Measurements from ENCODE around the gene CDK5.
"Not testable (repeated sequence)": the region's sequence is repeated elsewhere in the genome, so short reads cannot be mapped to it uniquely, and the experiment has no call there.

Gene CDK5

DNA sequence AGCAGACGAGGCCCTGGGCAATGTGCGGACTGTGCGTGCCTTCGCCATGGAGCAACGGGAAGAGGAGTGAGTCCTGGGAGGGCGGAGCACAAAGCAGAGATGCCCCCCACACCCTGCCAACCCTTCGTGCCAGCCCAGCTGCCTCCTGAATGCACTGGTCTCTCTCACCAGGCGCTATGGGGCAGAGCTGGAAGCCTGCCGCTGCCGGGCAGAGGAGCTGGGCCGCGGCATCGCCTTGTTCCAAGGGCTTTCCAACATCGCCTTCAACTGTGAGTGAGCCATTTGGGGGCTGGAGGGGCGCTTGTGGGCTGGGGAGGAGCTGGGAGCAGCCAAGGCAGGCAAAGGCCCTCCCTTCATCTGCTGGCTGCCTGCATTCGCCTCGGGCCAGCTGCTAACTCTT, 21.8 kb downstream of the CDK5 start:
- DNase-seq (ENCODE audit: low read depth in 2 of 3, low spot score in 1 of 3) = no peak

DNA sequence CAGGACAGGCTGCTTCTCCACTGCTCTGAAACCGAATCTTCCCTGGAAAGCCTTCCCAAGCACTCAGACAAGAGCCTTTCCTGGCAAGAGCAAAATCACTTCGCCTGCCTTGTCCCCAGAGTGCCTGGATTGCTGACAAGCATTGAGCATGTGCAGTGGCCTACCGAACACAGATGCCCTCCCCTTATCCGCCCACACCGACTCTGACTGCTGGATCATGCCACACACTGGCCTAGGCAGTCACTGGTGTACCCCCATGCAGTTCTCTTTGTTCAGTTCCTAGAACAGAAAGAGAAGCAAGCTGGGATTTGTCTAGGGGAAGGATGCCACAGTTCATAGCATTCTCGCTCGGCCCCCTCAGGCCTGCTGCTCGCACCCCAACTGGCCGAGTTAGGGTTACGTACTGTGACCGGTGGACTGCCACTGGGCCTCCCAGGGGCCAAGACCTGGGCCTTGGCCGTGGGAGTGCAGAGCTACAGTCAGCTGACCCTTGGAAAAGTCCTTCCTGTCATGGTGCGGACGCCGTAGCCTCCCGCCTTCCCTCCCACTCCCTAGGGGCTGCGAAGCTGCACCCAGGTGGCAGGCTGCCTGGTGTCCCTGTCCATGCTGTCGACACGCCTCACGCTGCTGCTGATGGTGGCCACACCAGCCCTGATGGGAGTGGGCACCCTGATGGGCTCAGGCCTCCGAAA, 22.5 kb downstream of the CDK5 start:
- DNase-seq (ENCODE audit: low read depth in 2 of 3, low spot score in 1 of 3) = no peak

DNA sequence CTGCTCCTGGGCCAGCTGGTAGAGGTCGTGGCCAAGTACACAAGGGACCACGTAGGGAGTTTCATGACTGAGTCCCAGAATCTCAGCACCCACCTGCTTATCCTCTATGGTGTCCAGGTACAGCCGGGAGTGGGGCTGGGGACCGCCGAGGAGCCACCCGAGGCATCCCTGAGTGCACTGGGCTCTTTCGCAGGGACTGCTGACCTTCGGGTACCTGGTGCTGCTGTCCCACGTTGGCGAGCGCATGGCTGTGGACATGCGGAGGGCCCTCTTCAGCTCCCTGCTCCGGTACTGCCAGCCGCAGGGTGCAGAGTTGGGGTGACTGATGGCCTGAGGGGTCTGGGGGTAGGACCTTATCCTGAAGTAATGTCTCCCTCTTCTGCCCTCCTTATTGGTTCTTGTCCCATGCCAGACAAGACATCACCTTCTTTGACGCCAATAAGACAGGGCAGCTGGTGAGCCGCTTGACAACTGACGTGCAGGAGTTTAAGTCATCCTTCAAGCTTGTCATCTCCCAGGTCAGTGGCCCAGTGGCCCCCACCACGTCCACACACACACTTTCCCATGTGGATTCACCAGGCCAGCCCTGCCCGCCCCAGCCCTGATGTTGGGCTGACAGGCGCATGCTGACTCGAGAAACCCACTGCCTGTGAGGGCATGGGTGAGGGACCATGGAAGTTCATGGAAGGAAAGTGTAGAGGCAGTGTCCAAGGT, 23.2 kb downstream of the CDK5 start:
- DNase-seq (ENCODE audit: low read depth in 2 of 3, low spot score in 1 of 3) = no peak

DNA sequence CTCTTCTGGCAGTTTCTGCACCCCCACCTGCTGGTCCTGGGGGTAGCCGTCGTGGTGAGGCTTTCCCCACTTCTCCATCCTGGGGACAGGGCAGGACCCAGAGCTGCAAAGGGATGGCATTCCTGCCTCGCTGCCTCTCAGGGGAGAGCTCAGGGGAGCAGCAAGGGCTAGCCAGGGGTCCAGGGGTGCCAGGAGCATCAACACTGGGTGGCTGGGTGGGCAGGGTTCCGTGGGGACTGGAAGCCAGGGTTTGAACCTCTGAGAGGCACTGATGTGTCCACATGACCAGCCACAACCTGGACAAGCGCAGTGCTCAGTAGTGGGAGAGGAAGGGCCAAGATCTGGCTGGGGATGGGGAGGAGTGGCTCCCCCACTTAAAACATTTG, 23.8 kb downstream of the CDK5 start:
- DNase-seq (ENCODE audit: low read depth in 2 of 3, low spot score in 1 of 3) = no peak

DNA sequence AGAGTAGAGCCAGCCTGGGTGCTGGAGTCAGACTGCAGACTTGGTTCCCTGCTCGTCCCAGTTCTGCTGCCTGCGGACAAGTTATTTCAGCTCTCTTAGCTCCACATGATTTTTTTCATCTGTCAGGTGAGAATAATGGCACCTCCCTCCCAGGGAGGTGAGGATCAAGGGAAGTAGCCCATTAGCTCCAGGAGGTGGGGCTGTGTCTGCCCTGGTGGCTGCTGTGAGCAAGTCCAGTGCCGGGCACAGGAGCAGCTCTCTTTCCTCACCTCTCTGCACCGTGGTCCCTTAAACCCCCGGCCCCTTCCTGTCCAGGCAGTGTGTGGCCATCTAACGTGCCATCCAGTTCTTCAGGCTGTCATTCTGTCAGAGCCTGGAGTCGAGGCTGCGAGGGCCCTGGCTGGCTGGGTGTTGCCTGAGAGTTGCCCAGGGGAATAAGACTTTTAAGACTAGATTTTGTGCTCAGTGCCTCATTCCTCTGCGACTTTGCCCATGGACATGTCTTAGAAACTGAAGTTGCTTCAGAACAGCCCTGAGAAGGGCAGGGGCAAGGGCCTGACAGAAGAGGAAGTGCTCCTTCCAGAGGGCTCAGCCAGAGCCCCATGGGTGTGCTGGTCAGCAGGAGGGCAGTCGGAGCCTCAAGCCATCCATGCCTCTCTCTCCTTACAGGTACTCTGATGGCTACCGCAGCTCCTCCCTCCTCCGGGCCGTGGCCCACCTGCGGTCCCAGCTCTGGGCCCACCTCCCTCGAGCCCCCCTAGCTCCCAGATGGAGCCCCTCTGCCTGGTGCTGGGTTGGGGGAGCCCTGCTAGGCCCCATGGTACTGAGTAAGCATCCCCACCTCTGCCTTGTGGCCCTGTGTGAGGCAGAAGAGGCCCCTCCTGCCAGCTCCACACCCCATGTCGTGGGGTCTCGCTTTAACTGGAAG, 24.5 kb downstream of the CDK5 start:
- no peak for DNase-seq (ENCODE audit: low read depth in 2 of 3, low spot score in 1 of 3)

DNA sequence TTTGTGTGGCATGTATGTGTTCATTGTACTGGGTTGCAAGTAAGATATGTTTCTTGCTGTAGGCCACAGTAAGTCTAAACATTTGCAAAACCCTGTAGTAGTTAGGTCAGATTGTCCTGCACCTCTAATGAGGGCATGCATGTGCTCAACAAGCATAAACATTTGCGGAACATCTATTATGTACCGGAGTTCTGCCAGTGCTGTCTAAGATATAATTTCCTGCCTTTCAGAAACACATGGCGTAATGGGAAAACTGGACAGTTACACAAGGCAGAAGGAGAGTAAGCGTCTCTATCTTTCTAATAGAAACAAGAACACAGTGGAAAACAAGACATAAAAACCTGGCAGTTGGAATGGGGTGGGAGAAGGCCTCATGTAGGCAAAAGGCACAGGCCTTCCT, 26.7 kb downstream of the CDK5 start:
- DNase-seq (ENCODE audit: low read depth in 2 of 3, low spot score in 1 of 3) = no peak

DNA sequence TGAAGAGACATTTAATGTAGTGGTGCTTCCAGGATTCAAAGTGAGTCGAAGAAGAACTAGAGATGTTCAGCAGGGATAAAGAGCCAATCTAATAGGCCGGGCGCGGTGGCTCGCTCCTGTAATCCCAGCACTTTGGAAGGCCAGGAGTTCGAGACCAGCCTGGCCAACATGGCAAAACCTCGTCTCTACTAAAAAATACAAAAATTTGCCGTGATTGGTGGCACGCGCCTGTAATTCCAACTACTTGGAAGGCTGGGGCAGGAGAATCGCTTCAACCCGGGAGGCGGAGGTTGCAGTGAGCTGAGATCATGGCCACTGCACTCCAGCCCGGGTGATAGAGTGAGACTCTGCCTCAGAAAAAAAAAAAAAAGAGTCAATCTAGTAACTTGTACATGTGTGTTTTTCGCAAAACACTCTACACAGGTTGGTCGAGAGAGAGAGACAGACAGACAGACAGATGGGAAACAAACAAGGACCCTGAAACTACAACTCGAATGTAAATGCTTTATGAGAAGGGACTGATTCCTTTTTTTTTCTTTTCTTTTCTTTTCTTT, 28.7 kb downstream of the CDK5 start:
- DNase-seq (ENCODE audit: low read depth in 2 of 3, low spot score in 1 of 3) = no peak

DNA sequence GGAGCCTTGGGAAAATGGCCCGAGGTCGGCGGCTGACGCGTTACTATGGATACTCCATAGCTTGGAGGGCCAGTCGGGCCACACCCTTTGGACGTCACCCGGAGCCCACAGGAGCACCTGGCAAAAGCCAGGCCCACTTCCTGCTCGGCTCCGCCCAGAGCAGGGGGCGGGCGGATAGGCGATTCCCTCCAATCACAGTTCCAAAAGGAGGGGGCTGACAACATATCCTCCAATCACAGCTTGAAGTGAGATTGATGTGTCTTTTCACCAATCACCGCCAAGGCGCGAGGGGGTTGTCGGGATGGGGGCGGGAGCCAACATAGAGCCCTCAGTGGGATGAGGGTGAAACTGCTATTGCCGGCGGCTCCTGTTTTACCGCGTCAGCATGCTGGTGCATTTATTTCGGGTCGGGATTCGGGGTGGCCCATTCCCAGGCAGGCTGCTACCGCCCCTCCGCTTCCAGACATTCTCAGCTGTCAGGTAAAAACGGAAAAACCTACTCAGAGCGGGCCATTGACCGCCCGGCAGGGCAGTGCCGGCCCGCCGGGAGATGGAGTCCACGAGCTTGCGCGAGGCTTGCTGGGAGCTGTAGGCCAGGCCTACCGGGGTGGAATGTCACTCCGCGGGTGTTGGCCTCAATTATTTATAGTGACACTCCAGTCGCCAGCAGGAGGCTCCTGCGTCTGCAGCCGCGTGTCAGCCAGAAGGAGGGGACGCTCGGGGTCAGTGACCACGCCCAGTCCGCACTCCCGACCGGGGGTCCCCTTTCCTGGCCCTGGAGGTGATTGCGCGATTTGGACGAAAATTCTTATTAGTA, 29.4 kb downstream of the CDK5 start, which contains the start of gene ABCB8:
Gene ABCB8, plus strand, starts transcription at position 320 of the 817 bp plus-strand sequence. Its CDS starts 66 bp downstream, at position 386.
- DNase-seq (ENCODE audit: low read depth in 2 of 3, low spot score in 1 of 3) = peak; percentile 96 to 99 (median 98)

DNA sequence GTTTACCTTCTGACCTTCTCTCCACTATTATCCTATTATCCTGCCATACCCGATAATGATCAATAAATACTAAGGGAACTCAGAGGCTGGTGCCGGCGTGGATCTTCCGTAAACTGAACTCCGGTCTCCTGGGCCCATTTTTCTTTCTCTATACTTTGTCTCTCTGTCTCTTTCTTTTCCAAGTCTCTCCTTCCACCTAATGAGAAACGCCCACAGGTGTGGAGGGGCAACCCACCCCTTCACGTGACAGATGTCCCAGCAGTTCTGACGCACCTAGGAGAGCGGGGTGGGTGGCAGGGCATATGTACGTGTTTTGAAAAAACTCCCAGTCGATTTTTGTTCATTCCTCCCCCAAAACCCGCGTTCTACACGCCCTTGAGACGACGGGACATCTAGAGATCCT, 30.0 kb downstream of the CDK5 start:
- DNase-seq (ENCODE audit: low read depth in 2 of 3, low spot score in 1 of 3) = not testable (repeated sequence)

DNA sequence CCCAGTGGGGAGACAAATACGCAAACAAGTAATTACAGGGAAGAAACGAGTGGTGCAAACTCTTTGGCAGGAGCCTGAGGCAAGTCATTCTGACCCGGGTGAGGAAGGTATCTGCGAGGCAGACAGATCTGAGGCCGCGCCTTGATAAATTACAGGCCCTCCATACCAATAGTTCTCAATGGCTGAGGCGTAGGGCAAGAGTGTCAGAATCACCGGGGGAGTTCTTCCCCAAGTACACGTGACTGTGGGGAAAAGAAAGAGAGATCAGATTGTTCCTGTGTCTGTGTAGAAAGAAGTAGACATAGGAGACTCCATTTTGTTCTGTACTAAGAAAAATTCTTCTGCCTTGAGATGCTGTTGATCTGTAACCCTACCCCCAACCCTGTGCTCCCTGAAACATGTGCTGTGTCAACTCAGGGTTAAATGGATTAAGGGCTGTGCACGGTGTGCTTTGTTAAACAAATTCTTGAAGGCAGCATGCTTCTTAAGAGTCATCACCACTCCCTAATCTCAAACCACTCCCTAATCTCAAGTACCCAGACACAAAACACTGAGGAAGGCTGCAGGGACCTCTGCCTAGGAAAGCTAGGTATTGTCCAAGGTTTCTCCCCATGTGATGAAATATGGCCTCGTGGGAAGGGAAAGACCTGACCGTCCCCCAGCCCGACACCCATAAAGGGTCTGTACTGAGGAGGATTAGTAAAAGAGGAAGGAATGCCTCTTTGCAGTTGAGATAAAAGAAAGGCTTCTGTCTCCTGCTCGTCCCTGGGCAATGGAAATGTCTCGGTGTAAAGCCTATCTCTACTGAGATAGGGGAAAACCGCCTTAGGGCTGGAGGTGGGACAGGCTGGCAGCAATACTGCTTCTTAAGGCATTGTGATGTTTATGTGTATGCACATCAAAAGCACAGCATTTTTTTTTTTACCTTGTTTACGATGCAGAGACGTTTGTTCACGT, 30.6 kb downstream of the CDK5 start:
- not testable (repeated sequence) for DNase-seq (ENCODE audit: low read depth in 2 of 3, low spot score in 1 of 3)

DNA sequence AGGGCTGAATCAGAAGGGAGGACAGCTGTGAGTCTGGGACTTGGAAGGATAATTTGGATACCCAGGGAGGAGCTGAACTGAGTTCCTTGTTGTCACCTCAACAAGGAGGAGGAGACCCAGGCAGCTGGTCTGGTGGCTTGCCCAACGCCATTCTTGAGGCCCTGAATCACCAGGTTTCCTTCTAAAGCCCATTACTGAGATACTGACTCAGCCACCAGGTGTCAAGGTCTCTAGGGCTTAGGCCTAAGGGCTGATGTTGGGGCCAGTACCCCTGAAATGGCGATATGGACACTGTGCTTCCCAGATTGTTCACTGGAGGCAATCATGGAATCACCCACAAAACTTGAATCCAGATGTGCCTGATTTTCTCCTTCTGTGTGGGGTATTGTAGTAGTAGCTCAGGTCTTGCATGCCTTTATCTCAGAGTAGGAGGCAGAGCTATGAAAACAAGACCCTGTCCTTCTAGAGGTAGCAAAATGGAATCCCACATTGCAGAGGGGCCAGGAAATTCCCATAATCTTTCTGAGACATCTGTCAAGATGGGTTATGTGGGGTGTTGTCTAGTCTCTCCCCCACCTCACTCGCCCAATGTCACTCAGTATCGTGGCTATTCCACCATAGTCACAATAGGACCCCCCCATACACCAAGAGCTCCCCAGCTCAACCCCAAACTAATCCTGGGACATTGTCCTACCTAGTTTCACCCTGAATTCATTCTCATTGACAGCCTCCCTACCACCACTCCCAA, 31.6 kb downstream of the CDK5 start:
- no peak for DNase-seq (ENCODE audit: low read depth in 2 of 3, low spot score in 1 of 3)

DNA sequence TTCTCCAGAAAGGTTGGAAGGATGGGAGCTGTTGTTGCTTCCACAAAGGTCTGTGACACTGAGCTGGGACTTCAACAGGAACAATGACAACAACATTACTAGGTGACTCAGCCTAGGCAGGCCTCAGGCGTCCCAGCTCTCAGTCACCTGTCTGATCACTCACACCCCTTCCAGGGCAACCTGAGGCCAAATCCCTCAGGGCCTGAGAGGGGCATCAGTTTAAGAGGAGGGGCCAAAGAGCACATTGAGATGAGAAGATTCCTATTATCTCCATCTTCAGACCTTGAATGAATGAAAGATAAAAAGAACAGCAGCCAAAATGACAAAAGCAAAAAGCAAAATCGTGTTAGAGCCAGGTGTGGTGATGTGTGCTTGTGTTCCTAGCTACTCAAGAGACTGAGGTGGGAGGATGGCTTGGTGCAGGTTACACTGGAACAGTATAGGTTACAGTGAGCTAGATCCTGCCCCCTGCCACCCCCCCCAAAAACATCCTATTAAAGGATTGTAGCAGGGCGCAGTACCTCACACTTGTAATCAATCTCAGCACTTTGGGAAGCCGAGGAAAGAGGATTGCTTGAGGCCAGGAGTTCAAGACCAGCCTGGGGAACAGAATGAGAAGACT, 33.2 kb downstream of the CDK5 start, which contains the start of gene ATG9B:
Gene ATG9B, minus strand, starts transcription at position 60 of the 622 bp plus-strand sequence. CDS start 71 bp downstream, outside the sequence.
- DNase-seq (ENCODE audit: low read depth in 2 of 3, low spot score in 1 of 3) = no peak

DNA sequence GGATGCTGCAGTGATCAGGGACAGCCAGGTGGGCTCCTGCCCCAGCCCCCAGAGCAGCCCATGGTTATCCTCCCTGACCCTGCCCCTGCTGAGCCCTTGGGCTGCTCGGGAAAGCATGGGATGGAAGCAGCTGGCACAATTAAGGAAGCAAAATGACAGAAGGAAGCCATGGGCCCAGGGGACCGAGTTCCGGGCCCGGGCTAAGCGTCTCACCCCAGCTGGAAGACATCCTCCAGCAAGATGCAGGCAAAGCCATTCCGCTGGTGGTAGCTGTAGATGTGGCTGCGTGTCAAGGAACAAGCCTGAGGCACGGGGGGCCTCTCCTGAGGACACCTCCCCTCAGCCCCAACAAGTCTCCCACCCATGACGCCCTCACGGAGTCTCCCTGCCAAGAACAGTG, 34.5 kb downstream of the CDK5 start:
- DNase-seq (ENCODE audit: low read depth in 2 of 3, low spot score in 1 of 3) = no peak

DNA sequence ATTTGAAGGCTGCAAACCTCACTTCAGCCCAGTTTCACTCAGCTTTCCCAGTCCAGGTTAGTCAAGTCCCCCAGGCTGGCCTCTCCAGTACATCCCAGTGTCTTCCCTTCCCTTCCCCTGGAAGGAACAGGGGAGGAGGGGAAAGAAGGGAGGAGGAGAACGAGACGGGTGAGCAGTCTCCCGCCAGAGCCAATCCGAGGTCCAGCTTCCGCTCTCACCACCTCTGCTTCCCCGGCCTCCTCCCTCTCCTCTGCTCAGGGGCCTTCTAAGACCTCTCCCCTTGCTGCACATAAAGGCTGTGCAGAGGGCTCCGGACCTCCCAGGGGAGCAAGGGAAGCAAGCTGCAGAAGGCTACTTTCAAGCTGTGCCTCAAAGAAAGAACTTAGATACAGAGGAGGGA, 37.5 kb downstream of the CDK5 start:
- DNase-seq (ENCODE audit: low read depth in 2 of 3, low spot score in 1 of 3) = no peak

DNA sequence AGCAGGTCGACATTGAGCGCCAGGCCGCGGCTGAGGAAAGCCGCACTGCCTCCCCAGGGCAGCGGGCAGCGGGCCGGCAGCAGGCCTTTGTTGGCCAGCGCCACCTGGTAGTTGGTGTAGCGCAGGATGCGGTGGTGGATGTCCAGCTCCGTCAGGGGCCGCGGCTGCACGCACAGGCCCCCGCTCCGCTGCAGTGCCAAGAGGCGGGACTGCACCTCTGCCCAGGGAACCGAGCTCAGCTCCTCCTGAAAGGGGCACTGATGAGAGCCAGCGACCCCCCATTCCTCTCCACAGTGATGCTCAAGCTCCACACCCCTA, 38.6 kb downstream of the CDK5 start:
- DNase-seq (ENCODE audit: low read depth in 2 of 3, low spot score in 1 of 3) = no peak

DNA sequence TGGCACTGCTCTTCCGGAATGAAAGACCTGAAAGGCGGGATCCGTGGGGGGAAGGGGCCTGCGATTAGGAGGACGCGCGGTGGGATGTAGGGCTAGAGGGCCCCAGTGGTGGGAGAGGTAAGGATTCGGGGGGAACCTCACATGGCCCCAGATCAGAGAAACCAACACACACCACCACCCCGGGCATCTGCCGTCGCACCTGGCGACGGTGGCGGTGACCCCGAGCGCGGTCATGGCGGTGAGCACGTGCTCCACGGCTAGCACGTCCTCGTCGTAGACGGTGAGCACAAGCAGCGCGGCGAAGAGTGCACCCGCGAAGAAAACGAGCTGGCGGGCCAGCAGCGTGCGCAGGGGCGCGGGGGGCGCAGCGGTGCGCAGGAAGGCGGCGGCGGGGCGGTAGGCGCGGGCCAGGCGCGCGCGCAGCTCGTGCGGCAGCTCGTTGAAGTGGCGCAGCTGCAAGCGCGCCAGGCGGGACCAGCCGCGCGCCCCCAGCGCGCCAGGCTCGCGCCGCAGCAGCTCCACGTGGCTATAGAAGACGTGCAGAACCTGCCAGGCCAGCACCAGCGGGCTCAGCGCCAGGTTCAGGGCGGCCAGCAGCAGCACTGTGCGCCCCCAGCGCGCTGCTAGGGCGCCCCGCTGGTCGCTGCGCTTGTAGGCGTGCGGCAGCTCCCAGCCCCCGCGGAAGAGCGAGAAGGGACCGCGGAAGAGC, 39.1 kb downstream of the CDK5 start:
- DNase-seq (ENCODE audit: low read depth in 2 of 3, low spot score in 1 of 3) = no peak

DNA sequence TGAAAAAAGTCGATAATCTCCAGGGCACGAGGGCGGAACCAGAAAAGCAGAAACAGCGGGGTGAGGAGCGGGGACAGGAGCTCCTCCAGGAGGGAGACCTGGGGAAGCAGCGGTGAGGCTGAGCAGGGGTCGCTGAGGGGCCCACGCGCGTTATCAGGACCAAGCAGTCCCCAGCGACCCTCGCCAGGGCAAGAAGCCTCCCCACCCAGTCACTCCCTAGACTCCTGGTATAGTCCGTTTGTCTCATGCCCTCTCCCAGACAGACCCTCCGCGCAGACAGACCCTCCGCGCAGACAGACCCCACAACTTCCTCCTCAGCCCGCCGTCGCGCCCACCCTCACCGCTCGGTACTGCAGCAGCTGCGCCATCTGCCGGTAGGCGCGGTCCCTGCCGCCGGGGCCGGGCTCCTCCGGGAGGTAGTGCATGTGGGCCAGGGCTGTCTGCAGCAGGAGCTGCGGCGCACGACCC, 39.7 kb downstream of the CDK5 start:
- DNase-seq (ENCODE audit: low read depth in 2 of 3, low spot score in 1 of 3) = peak; percentile 60 to 84 (median 77)
